NT2/D1 (cell line): ENCODE results near the gene RALGDS.

Experiments
- DNase-seq: peaks from one replicate; pipeline ENCODE4 v3.0.0-alpha.2; 2011; ENCODE audit warnings: low read depth, low spot score
- H3K27me3 ChIP-seq: 2 replicates; pipeline ENCODE4 v1.6.0; 2011; ENCODE audit warnings: mild to moderate bottlenecking; ENCODE audit not compliant: insufficient read length, insufficient read depth
- H3K36me3 ChIP-seq: 2 replicates; pipeline ENCODE4 v1.6.1; 2011; ENCODE audit warnings: mild to moderate bottlenecking, low read length, mixed read lengths; ENCODE audit not compliant: insufficient read depth, insufficient read length
- H3K4me1 ChIP-seq: 2 replicates; pipeline ENCODE4 v1.5.1; 2011; ENCODE audit not compliant: insufficient read depth, insufficient read length
- H3K4me3 ChIP-seq: 2 replicates; pipeline ENCODE4 v1.5.1; 2011; ENCODE audit warnings: low read depth; ENCODE audit not compliant: insufficient read length
- H3K9ac ChIP-seq: 2 replicates; pipeline ENCODE4 v1.6.0; 2011; ENCODE audit warnings: low read depth; ENCODE audit not compliant: insufficient read length
- H3K9me3 ChIP-seq: 2 replicates; pipeline ENCODE4 v1.5.1; 2011; ENCODE audit warnings: mild to moderate bottlenecking, low read length; ENCODE audit not compliant: insufficient read depth
- SUZ12 ChIP-seq: IDR thresholded peaks from 2 replicates; pipeline ENCODE4 v1.6.1; 2011; ENCODE audit not compliant: insufficient read length, insufficient read depth; ENCODE audit errors: extremely low read depth
- YY1 ChIP-seq: IDR thresholded peaks from 2 replicates; pipeline ENCODE4 v1.6.1; 2011; ENCODE audit not compliant: insufficient read length, insufficient read depth
- ZNF274 ChIP-seq: IDR thresholded peaks from 2 replicates; pipeline ENCODE4 v1.6.1; 2011; ENCODE audit warnings: mild to moderate bottlenecking, low read depth, low read length

RALGDS gene

GRCh38 chr9:133048595-133048994 is 72.4 kb downstream of the RALGDS start:
- no peak for DNase-seq
- Histone ChIP-seq H3K9me3 (no peaks in the 10 kb centered on the region), H3K4me3 (no peak overlapping the region), H3K9ac (no peak overlapping the region), H3K27me3 (no peaks in the 10 kb centered on the region), H3K36me3 (peaks cover 91% of the 10 kb centered on the region), H3K4me1 (peaks cover 5% of the 10 kb centered on the region)
- no peak for TF ChIP-seq ZNF274
- TF ChIP-seq SUZ12: no peak
- TF ChIP-seq YY1: no peak
